GM11168 (cell line): Measurements from ENCODE around the gene P3H2.

ENCODE experiments used
- in situ Hi-C: fragments of 300-500 bp; cut with MboI; formaldehyde crosslinking; loops from one replicate; pipeline ENCODE4 v1.12.0; 2022; ENCODE audit warnings: low sequenced_read_pairs; ENCODE audit not compliant: unreplicated experiment

Gene P3H2

DNA sequence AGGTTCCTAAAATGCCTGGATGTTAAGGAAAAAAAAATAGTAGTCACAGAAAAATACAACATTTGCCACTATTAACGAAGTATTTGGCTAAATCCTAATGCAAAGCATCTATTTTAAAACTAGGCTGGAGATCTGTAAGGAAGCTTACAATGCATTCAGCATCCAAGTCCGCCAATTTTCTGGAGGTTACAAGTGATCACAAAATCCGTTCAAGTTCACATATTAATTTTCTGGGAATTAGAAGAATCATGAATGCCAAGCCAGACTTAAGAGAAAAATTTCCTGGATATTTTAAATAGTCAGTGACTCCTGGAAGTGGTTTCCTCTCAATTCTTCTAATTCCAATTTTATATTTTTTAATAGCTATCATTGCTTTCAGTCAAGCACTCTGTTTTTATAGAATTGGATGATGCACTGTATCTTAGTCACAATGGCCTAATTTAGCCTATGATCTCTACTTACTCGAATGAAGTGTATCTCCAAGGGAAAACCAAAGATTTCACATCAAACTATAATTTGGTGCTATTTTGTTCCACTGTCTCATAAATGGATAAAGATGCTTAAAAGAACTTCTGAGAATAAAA lies 60.4 kb downstream of the P3H2 start:
- in situ Hi-C loops, result no loop called here

DNA sequence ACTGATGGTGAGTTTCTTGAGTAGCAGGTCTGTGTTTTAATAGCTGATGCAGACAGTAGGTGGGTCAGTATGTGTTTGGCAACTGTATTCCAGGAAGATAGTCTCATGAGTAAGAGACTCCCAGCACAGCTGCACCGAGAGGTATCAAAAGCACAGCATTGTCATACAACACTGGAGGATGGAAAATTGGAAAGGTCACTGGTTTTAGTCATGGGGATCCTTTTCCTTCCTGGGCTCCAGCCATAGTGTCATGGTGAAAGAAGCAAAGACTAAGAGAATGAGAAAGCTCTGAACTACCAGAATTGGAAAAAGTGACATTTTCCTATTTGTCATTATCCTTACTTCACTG lies 61.5 kb downstream of the P3H2 start:
- in situ Hi-C loops, result no loop called here

DNA sequence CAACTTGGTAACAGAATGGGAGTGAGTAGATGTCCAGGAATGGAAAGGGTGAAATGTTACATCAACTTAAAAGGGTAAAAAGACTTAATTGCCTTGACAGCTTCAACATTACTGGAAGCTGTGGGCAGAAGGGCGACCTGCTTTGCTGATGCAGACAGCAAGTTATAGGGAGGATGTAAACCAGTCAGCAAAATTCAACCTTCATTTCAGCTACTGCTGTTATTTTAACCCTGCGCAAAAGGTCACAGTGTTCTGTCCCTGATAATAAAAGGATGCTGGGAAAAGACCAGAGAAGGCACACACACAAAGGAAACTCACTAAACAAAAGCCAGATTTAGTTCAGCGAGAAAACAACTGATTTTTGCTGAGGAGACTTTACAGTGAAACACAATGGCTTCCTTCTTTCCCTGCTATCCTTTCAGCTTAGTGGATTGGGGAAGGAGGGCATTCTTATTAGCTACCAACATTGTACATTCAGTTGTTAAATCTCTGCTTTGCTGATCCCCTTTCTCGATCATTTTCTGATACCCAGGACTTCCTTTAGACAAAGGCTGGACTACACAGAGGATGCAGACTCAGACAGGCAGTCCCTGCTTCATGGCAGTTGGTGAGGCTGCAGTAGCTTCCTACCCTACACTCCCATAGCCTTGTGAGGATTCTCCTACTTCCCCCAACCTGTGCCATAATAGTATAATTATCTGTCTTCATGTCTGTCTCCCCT lies 62.0 kb downstream of the P3H2 start:
- in situ Hi-C loops, result no loop called here

DNA sequence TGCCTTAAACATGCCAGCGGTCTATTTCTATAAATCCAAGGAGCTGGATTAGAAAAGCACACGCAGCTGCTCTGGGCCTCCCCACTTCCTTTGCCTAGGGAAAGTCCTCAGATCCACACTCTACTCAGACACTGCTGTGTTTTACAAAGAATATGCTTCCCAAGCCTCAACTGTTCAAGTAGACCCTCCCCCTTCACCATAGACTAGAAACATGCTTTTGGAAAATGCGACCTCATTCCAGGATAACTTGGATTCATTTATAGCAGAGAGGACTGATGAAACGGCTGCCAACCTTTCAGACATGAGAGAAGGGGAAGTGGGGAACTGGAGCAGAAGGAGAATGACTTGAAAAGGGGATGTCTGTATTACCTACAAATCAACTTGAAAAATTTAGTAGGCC lies 64.0 kb downstream of the P3H2 start:
- in situ Hi-C loops, result no loop called here

DNA sequence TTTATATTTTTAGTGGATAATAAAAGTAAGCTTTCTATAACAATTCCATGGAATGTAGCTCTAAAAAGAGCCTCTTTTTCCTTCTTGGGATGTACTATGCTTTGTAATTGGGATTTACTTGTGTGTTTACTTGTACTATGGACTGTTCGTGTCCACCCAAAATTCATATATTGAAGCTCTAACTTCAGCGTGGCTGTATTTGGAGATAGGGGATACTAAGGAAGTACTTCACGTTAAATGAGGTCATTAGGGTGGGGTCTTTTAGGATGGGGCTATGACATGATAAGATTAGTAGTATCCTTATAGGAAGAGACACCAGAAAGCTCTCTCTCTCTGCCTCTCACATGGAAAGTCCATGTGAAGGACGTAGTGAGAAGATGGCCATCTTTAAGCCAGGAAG lies 64.9 kb downstream of the P3H2 start:
- in situ Hi-C loops, result no loop called here

DNA sequence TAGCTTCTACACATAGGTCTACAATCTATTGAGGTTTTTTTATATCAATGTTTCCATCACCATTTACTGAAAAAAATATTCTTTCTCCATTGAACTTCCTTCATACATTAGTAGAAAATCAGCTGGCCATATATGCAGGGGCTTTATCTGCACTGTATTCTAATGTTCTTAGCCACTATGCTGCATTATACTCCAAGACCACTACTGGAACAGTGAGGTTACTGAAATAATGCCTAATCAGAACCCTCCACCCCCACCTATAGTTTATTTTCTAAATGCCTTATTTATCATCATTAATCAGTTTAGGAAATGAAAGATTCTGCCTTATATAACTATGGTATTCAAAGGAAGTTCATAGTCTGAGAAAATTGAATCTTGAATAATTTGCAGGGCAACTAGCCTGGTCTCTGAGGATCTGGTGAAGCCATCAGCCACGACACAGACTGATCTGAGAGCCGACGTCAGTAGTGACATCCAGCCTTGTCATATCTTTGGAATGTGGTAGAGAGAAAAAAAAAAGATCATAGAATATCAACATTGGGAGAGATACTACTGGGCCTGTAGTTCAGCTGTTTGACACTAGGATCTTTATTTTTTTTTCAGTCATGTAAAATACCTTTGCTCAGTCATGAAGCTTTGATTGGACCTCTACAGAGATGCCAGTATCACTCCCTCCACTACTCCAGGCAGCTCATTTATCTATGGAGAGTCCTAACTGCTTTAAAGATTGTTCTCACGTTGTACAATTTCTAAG lies 66.6 kb downstream of the P3H2 start:
- in situ Hi-C loops, result no loop called here

DNA sequence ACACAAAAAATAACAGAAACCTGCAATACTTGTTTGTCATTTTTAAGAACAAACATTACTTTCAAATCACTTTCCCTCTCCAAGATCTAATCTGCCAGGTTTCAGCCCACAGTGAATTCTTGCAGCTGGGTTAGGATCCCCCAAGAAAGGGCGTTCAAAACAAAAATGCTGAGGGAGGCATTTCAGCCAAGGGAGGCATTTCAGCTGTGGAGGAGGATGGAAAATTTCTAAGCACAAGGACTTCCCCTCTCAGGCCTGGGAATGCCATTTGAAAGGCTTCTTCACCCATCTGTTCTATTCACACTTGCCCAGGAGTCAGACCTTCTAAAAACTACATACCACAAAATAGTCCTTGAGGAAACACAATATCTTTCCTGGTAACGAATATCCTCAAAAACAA lies 69.1 kb downstream of the P3H2 start:
- in situ Hi-C loops, result no loop called here

DNA sequence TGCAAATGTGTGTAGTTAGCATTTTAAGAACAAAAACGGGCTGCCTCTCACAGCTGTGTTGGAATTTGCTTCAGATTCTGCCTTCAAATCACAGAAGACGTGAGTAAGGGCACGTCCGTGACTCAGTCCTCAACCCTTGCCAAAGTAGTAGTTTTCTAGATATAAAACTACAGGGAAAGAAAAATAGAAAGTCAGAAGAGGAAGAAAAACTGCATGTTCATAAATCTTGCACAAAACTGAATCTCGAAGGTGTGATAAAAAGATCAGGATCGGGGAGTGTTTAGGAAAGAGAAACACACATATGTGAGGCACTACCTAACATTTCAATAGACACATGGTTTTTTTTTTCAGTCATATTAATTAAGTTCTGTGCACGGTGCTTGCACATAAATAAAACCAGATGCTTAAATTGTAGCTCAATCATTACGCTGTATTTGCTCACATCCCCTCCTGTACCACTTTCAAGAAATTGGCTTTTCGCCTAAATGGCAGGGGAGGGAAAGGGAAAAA lies 71.7 kb downstream of the P3H2 start:
- in situ Hi-C loops, result no loop called here

DNA sequence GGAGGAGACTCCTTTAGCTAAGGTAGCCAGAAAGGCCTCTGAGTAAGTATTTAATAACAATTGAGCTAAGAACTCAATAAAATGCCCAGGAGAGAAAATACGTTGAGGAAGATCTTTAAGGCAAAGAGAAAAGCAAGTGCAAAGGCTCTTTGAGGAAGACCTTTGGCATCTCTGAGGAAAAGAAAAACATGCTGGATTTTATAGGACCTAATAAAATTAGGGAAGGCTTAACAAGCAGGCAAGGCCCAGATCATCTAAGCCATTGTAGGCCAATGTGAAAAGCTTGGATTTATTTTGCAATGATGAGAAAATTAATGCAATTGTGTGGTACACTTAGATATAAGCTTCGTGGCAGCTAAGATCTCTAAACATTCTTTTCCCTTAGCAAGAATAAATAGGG lies 75.7 kb downstream of the P3H2 start:
- in situ Hi-C loops, result no loop called here

DNA sequence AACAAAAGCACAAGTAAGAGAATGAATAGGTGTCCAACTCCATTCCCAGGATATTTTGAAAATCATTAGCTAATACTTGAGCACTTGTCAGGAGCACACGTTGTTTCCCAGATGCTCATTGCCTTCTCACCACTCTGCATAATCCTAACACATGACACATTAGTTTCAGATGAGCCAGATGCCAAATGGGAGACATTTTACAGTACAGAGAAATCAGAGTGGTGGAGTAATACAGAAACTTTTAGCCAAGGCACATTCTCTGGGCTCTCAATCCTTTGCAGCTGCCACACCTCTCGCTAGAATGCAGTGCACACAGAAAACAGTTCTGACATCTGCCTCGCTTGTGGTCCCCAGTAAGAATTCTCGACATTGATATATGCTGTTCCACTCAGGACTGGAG lies 76.6 kb downstream of the P3H2 start:
- in situ Hi-C loops, result no loop called here

DNA sequence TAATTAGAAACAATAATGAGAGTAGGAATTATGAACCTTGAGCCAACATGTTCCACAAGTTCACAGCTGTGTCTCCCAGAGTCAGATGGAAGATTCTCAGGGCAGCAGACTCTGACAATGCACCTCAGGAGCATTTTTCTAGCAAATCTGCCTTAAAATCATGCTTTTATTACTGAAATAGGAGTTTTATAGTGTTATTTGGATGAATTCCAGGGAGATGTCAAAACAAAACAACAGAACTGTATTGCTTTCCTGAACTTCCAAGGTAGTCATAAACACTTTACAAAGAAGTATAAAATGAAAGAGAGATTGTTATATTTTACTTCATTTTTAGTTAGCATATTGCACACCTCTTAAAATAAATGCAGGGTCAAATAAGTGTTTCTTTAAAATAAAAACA lies 77.0 kb downstream of the P3H2 start:
- in situ Hi-C loops, result no loop called here

DNA sequence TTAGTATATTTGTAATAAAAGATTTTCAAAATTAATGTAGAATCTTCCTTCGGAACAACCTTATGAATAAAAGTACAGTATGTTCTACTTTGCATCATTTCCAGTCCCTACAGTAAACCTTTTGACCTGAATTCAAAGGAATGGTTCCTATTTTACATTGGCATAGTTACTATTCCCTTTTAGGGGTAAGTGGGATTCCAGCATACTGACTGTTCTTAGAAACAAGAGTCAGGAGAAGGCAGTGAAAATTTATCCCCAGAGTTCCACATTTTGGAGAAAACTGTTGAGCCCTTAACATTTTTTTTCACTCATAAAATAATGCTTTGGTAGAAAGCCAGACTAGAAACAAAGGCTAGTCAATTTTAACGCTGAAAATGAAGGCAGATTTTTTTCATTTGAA lies 78.1 kb downstream of the P3H2 start:
- in situ Hi-C loops, result no loop called here

DNA sequence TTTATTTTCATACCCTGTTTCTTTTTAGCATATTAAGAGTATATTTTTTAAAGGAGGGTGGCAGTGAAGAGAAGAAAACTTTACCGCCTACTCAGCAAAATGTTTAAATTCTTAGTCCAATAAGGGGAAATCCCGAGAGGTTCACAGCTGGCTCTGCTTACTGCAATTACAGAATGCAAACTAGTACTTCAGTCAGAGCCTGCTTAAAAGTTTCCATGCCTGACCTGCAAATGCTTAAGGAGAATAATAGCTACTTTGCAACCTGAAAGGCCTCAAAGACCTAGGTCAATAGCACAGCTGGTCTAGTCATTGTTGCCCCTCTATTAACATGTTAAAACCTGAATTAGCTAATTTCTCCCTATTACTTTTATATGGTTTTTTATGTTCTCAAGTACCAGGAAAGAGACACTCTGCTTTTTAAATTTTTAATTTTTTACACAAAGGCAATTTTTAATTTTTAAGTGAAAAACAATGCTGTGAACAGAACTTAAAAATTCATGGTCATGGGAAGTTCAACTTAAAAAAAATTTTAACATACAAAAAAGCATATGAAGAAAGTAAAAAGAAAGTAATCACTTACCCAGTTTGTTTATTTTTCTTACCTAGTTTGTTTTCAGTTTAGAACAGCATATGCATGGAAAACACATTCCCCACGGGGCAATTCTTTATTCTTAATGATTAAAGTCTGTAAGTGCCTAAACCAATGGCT lies 79.2 kb downstream of the P3H2 start:
- in situ Hi-C loops, result no loop called here

DNA sequence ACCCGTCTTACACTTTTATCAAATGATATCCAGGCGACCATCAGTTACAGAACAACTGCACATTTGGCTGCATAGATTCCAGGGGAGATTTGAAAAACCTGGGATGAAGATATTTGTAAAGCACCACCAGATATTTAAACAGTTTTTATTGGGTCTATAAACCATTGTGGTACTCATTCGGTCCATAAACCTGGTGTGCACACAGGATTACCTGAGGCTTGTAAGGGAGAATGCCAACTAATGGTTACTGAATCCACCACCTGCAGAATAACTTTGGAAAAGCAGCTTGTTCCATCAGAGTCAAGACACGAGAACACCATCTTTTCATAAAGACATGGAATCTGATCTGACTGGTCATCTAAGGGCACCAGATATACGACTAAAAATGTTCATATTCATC lies 80.6 kb downstream of the P3H2 start:
- in situ Hi-C loops, result no loop called here

DNA sequence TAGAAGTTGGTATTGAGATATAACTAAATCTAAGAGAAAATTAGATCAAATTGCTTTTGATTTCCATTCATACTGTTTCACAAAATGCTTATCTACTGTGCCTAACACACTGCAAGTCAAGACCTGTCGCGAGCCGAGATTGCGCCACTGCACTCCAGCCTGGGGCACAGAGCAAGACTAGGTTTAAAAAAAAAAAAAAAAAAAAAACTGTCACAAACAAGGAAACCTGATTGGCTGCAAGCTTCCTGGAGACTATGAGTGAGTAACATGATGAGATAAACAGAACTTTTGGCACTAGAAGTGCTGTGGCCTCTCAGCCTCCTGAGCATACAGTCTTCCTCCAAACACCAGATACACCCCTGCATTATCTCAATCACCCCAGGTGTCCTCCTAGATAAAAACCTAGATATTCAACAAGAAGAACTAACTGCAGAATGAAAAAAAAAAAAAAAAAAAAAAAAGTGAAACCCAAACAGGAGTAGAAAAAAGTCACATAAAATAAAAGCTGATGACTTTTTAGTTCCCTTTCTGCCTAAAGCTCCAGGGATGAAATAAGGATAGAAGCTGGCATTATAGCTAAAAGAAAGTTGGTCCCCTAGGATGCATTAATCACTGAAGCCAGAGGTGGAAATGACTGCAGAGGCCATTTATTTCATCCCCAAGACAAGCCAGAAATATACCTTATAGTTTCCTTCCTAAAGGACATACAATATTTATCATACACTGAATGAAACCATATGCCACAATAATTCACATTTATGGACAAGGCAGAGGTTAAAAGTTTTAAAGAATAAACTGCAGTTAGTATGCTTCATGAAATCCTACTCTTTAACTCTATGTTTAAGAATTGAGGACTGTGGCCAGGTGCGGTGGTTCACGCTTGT lies 82.4 kb downstream of the P3H2 start:
- in situ Hi-C loops, result no loop called here

DNA sequence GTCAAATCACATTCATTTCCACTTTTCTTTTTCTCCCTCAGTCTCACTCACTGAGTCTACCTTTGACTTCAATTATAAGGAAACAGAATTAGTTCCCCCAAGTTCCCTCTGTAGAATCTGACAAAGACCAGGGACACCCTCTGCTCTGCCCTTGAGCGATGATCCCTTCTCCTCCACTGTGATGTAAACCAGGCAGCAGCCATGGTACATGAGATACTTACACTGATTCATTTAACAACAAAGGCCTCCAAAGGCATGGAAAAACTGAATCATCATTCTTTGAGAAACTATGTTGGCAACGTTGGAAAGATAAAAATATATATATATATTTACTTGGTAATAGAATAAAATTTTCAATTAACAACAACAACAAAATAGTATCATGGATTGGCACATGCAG lies 84.1 kb downstream of the P3H2 start:
- in situ Hi-C loops, result no loop called here

DNA sequence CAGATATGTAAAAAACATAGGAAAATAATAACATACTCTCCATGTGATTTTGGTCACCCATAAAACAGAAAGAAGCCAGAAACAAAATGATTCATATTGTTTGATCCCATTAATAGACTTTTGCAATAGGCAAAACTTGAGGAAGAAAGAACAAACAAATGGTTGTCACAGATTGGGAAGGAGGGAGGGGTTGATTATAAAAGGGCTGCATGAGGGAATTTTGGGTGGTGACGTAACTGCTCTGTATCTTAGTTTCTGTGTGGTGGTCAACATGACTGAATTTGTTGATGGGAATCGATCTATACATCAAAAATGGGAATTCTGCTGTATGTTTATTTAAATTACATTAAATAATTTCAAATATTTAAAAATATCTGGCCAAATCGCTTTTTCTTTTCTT lies 86.3 kb downstream of the P3H2 start:
- in situ Hi-C loops, result no loop called here

DNA sequence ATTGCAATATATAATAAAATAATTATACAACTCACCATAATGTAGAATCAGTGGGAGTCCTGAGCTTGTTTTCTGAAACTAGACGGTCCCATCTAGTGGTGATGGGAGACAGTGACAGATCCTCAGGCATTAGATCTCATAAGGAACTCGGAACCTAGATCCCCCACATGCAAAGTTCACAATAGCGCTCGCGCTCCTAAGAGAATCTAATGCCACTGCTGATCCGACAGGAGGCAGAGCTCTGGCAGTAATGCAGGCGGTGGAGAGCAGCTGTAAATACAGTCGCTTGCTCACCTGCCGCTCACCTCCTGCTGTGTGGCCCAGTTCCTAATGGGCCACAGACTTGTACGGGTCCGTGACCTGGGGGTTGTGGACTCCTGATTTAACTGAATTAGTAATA lies 87.8 kb downstream of the P3H2 start:
- in situ Hi-C loops, result no loop called here

DNA sequence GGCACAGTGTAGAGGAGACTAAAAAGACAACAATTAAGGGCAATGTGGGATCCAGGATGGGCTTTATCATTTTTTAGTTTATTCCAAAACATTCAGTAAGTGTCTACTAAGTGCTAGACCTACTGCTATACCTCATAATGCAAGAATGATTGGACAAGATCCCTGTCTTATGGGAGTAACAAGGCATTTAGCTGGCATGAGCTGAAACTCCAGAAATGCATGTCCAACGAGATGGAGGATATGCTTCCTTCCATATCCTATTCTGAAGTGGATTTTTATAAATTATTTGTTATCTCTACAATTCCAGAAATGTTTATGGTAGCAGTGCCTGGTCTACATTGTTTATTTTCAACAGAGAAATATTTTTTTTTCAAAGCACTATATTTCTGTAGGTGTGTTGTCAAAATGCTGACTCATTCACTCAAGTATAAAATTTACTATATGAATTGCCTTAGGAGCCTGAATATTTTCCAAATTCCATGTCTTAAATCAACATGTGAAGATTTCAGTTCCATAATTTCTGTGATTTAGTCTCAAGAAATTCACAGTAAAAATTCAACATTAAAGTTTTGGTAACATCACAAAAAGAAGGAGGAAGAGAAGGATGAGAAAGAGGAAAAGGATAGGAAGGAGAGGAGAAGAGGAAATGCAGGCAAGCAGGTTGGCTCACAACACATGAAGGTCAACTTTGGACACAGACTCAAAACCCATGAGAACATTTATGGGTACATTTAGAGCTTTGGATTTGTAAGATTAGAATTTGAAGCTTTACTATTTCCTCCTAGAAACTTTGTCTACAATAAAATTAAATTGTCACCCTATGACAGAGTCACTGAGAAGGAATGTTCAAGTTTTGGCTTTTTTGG lies 88.6 kb downstream of the P3H2 start:
- in situ Hi-C loops, result no loop called here
